B cell (primary cell): Measurements from ENCODE around the gene HPN.

Experiments
- EZH2 ChIP-seq: IDR thresholded peaks from 2 replicates; pipeline ENCODE4 v1.6.1; 2012; ENCODE audit warnings: borderline replicate concordance, low read depth, mild to moderate bottlenecking, moderate library complexity, low read length; ENCODE audit not compliant: insufficient read depth, poor library complexity, severe bottlenecking
- TF ChIP-seq, protein P1 (sequence below): fragments of 200-600 bp; IDR thresholded peaks from one replicate; pipeline ENCODE4 v1.8.0; 2022; ENCODE audit warnings: antibody characterized with exemption, mild to moderate bottlenecking

DNA sequence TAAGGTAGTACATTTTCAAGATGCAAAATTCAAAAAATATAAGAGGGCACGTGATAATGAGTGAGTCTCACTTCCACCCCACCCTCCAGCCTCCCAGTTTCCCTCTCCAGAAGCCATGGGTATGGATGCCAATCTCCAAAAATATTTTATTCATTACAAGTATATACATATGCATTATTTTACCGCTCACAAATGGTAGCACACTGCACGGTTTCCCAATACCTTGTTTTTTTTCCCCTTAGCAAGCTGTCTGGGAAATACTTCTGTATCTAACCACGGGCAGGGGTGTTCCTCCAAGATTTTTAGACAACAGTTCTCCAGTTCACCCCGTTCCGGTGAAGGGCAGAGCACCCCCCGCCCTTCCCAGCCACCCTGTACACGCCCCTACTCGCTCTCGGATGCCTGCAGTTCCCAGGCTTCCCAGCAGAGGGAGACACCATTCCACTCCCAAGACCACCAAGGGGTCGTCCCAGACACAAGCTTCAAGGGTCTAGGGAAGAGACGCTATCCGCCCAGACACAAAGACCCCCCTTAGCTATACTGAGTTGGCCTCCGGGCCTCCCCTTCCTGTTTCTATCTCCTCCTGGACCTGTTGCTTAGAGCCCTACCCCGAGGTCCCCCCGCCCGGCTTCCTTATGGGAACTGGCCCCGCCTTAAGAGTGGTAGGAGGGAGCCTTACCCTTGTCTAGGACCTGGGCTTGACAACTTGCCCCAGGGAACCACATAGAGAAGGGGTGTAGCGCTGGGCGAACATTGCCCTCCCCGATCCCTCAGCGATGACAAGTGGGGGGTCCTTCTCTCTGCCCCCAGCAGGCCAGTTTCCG is 73.0 kb downstream of the HPN start:
- TF ChIP-seq, protein P1, sequence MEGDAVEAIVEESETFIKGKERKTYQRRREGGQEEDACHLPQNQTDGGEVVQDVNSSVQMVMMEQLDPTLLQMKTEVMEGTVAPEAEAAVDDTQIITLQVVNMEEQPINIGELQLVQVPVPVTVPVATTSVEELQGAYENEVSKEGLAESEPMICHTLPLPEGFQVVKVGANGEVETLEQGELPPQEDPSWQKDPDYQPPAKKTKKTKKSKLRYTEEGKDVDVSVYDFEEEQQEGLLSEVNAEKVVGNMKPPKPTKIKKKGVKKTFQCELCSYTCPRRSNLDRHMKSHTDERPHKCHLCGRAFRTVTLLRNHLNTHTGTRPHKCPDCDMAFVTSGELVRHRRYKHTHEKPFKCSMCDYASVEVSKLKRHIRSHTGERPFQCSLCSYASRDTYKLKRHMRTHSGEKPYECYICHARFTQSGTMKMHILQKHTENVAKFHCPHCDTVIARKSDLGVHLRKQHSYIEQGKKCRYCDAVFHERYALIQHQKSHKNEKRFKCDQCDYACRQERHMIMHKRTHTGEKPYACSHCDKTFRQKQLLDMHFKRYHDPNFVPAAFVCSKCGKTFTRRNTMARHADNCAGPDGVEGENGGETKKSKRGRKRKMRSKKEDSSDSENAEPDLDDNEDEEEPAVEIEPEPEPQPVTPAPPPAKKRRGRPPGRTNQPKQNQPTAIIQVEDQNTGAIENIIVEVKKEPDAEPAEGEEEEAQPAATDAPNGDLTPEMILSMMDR = peak; percentile 91
- TF ChIP-seq EZH2 = no peak
